Loucy (cell line): ENCODE data around the gene TCEAL2.
"Not testable (repeated sequence)": the region's sequence is repeated elsewhere in the genome, so short reads cannot be mapped to it uniquely, and the experiment has no call there.

Experiments used
- H2AFZ ChIP-seq: fragments of 200-600 bp; sonication (generic); 2 replicates; pipeline ENCODE4 v1.6.0; 2016; ENCODE audit warnings: antibody characterized with exemption, mild to moderate bottlenecking, low read length, moderate library complexity
- H3F3A ChIP-seq: fragments of 200-600 bp; 2 replicates; pipeline ENCODE4 v1.6.0; 2016; ENCODE audit warnings: antibody characterized with exemption, low read depth, mild to moderate bottlenecking
- H3K27me3 ChIP-seq: fragments of 200-600 bp; sonication (generic); 2 replicates; pipeline ENCODE4 v1.6.1; 2014; ENCODE audit warnings: low read length, mild to moderate bottlenecking; ENCODE audit not compliant: insufficient read depth, poor library complexity, severe bottlenecking
- H3K36me3 ChIP-seq: fragments of 200-600 bp; sonication (generic); 2 replicates; pipeline ENCODE4 v1.6.1; 2016; ENCODE audit warnings: low read length; ENCODE audit not compliant: insufficient read depth
- H3K4me1 ChIP-seq: fragments of 200-600 bp; sonication (generic); 2 replicates; pipeline ENCODE4 v1.5.1; 2014; ENCODE audit warnings: low read length, mild to moderate bottlenecking; ENCODE audit not compliant: insufficient read depth, poor library complexity, severe bottlenecking
- H3K4me2 ChIP-seq: fragments of 200-600 bp; sonication (generic); 2 replicates; pipeline ENCODE4 v1.6.0; 2014; ENCODE audit warnings: antibody characterized with exemption, low read length, low read depth, mild to moderate bottlenecking; ENCODE audit not compliant: poor library complexity, severe bottlenecking
- H3K4me3 ChIP-seq: fragments of 200-600 bp; sonication (generic); 2 replicates; pipeline ENCODE4 v1.5.1; 2014; ENCODE audit warnings: low read length, mild to moderate bottlenecking, mixed read lengths; ENCODE audit not compliant: poor library complexity, severe bottlenecking
- H3K79me2 ChIP-seq: fragments of 200-600 bp; sonication (generic); 2 replicates; pipeline ENCODE4 v1.6.1; 2014; ENCODE audit warnings: low read length; ENCODE audit not compliant: insufficient read depth
- H3K9ac ChIP-seq: fragments of 200-600 bp; sonication (generic); 2 replicates; pipeline ENCODE4 v1.6.0; 2014; ENCODE audit warnings: mild to moderate bottlenecking, low read depth, low read length, moderate library complexity; ENCODE audit not compliant: poor library complexity, severe bottlenecking
- H3K9me2 ChIP-seq: fragments of 200-600 bp; sonication (generic); replicated peaks from 2 replicates; pipeline ENCODE4 v1.6.1; 2016; ENCODE audit warnings: low read depth, low read length, mixed read lengths
- H3K9me3 ChIP-seq: fragments of 200-600 bp; sonication (generic); 2 replicates; pipeline ENCODE4 v1.6.1; 2014; ENCODE audit warnings: mild to moderate bottlenecking, antibody characterized with exemption, low read length, low read depth; ENCODE audit not compliant: insufficient read depth
- H4K20me1 ChIP-seq: fragments of 200-600 bp; sonication (generic); 2 replicates; pipeline ENCODE4 v1.6.0; 2014; ENCODE audit warnings: antibody characterized with exemption, low read length, mild to moderate bottlenecking; ENCODE audit not compliant: insufficient read depth, poor library complexity, severe bottlenecking
- EZH2phosphoT487 ChIP-seq: fragments of 200-600 bp; IDR thresholded peaks from 2 replicates; pipeline ENCODE4 v1.6.1; 2018; ENCODE audit warnings: antibody characterized with exemption, mild to moderate bottlenecking, moderate library complexity, borderline replicate concordance
- TF ChIP-seq, protein P1 (sequence below): fragments of 200-600 bp; sonication (generic); conservative IDR thresholded peaks from 2 replicates; pipeline ENCODE4 v1.5.1; 2014; ENCODE audit warnings: mild to moderate bottlenecking, antibody characterized with exemption, low read length

TCEAL2 gene

DNA sequence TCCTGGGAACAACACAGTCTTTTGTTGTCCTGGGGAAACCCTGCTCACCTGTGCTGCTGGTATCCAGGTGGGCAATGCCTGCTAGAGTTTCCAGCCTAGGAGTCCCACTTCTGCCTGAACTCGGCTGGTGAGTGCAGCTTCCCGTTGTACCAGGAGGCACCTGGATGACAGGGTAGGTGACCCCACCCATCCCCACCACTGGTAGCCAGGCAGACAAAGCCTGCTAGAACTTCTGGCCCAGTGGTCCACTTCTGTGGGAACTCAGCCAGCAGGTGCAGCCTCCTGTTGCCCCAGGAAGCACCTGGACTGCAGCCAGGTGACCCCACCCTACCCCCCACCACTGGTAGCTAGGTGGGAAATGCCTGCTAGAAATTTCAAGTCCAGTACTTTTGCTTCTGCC is 9.7 kb upstream of the TCEAL2 start:
- Histone ChIP-seq H4K20me1 (no peaks in the 10 kb centered on the region), H3K27me3 (no peaks in the 10 kb centered on the region), H3K36me3 (no peaks in the 10 kb centered on the region), H3F3A (no peaks in the 10 kb centered on the region), H3K4me3 (no peak overlapping the region), H3K9me2 (no peaks in the 10 kb centered on the region), H3K9me3 (no peaks in the 10 kb centered on the region), H2AFZ (no peak overlapping the region), H3K9ac (no peak overlapping the region), H3K4me2 (no peak overlapping the region), H3K4me1 (no peaks in the 10 kb centered on the region), H3K79me2 (no peaks in the 10 kb centered on the region)
- no peak for TF ChIP-seq EZH2phosphoT487
- TF ChIP-seq, protein P1, sequence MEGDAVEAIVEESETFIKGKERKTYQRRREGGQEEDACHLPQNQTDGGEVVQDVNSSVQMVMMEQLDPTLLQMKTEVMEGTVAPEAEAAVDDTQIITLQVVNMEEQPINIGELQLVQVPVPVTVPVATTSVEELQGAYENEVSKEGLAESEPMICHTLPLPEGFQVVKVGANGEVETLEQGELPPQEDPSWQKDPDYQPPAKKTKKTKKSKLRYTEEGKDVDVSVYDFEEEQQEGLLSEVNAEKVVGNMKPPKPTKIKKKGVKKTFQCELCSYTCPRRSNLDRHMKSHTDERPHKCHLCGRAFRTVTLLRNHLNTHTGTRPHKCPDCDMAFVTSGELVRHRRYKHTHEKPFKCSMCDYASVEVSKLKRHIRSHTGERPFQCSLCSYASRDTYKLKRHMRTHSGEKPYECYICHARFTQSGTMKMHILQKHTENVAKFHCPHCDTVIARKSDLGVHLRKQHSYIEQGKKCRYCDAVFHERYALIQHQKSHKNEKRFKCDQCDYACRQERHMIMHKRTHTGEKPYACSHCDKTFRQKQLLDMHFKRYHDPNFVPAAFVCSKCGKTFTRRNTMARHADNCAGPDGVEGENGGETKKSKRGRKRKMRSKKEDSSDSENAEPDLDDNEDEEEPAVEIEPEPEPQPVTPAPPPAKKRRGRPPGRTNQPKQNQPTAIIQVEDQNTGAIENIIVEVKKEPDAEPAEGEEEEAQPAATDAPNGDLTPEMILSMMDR = no peak

DNA sequence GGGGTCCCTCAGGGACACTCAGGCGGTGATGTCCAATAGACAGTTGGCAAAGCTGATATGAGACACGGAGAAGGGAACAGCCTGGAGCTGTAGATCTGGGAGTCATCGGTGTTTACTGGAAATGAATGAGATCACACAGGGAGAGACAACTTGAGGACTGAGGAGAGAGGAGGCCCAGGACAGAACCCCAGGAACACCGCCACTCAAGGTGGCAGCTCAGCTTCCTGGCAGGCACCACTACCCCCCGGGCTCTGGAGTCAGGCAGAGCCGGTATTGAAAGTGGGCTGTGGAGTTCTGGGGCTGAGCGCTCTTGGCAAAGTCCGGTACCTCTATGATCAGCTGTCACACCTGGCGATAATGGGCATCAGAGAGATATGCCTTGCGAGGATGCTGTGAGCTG is 465 bp upstream of the TCEAL2 start:
- not testable (repeated sequence) for H3K4me3 ChIP-seq, H3K9ac ChIP-seq, H3K9me3 ChIP-seq

DNA sequence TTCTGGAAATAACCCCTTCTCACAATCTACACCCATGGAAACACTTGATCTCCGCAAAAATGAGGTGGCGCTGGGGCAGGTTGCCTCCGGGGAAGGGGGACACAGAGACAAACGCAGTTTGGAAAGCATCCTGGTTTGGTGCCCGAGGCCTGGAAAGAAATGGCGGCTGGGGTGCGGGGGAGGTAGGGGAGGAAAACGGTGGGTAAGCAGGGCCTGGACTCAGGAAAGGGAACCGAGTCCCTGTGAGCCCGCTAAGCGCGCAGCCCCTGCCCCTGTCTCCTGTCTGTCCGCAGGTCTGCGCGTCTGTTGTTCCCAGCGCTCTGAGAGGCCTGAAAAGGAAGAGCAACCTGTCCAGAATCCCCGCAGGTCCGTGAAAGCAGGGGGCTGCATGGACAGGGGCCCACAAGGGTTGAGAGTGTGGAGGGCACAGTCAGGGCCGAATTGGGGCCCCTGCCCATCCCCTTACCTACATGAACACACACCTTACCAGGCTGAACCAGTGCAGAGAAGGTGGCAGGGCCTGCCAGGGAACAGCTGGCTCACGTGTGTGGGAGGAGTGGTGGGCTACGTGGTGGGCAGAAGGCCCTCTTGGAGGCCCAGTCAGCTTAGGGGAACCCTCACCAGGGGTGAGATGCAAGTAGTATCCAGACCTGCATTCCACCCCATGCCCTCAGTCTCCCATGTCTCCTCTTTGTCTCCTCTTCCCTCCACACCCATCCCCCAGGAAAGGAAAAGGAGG is 770 bp downstream of the TCEAL2 start:
- H4K20me1 ChIP-seq, H3K9me2 ChIP-seq, H3K9ac ChIP-seq, H3K4me2 ChIP-seq, H2AFZ ChIP-seq, H3F3A ChIP-seq, H3K4me3 ChIP-seq, H3K4me1 ChIP-seq, H3K36me3 ChIP-seq, H3K27me3 ChIP-seq, H3K79me2 ChIP-seq, H3K9me3 ChIP-seq: not testable (repeated sequence)

More for the DNA sequence above, 465 bp upstream of the TCEAL2 start:
- not testable (repeated sequence) for H2AFZ ChIP-seq, H3K4me1 ChIP-seq, H3K9me2 ChIP-seq, H3K79me2 ChIP-seq, H3K4me2 ChIP-seq, H4K20me1 ChIP-seq, H3K36me3 ChIP-seq, H3F3A ChIP-seq, H3K27me3 ChIP-seq

DNA sequence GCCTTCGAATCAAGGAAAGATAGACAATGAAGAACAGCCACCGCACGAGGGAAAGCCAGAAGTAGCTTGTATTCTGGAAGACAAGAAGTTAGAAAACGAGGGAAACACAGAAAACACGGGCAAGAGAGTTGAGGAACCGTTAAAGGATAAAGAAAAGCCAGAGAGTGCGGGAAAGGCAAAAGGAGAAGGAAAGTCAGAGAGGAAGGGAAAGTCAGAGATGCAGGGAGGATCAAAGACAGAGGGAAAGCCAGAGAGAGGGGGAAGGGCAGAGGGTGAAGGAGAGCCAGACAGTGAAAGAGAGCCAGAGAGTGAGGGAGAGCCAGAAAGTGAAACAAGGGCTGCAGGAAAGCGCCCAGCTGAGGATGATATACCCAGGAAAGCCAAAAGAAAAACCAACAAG is 1.4 kb downstream of the TCEAL2 start:
- Histone ChIP-seq H3K79me2 (no peaks in the 10 kb centered on the region), H3K9ac (no peak overlapping the region), H3K36me3 (no peaks in the 10 kb centered on the region), H3K4me3 (no peak overlapping the region), H2AFZ (no peak overlapping the region; the same call in 1 of the 2 replicates), H4K20me1 (no peaks in the 10 kb centered on the region), H3K27me3 (no peaks in the 10 kb centered on the region), H3K9me2 (no peaks in the 10 kb centered on the region), H3K9me3 (no peaks in the 10 kb centered on the region), H3F3A (no peaks in the 10 kb centered on the region), H3K4me2 (no peak overlapping the region), H3K4me1 (no peaks in the 10 kb centered on the region)
- no peak for TF ChIP-seq EZH2phosphoT487
- TF ChIP-seq, protein P1 = no peak
